Amygdala (tissue), 56 donors: ENCODE measurements around the gene HACE1.

Experiments
- DNase-seq, 56 donors: peaks; one replicate each; lab custom pipeline; 2025; lab: John Stamatoyannopoulos, UW

Gene HACE1

DNA sequence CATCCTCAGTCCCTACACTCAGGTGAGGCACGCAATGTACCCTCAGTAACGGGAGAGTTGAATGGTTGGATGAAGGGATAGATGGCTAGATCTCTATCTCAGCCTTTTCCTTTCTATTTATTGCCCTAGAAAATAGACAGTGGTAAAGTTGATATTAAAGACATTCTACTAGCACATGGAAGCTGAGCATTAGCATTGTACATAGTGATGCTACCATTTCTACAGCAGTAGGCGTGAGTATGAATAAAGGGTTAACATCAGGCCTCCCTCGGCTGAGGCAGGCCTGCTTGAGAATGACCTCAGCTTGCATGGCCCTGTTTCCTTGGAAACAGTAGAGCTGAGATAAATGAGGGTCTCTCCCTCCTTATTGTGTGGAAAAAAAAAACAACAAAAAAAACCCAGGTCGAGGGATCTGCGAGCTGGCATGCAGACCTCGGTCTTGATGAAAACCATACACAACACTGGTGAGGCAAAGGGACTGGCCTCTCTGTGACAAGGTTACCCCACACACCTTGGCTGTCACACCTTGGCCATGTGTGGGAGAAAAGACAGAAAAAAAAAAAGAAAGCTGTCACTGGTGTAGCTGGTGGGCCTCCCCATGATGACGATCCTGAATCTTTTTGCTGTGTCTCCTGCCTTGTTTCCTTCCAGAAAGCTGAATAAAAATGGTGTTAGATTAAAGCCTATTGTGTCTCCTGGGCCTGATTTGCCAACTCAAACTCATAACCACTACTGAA lies 160.0 kb downstream of the HACE1 start:
- no peak for DNase-seq

- DNase-seq: no peak
Observed at GRCh38 chr6:104698979-104699378, 160.7 kb downstream of the HACE1 start.

DNA sequence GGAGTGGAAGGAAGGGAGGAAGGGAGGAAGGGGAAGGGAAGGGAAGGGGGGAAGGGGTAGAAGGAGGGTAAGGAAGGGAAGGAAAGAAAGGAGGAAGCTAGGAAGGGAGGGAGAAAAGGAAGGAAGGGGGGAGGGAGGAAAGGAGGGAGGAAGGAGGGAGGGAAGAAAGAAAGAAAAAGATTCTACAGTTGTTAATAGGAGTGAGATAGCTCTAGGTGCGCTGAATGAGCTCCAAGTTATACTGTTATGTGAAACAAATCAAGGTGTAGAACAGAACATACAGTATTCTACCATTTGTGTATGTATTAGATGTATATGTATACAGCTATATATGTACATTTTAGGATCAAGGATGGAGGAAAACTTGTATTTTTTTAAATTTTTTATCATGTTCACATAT lies 167.7 kb downstream of the HACE1 start:
- DNase-seq: no peak

DNA sequence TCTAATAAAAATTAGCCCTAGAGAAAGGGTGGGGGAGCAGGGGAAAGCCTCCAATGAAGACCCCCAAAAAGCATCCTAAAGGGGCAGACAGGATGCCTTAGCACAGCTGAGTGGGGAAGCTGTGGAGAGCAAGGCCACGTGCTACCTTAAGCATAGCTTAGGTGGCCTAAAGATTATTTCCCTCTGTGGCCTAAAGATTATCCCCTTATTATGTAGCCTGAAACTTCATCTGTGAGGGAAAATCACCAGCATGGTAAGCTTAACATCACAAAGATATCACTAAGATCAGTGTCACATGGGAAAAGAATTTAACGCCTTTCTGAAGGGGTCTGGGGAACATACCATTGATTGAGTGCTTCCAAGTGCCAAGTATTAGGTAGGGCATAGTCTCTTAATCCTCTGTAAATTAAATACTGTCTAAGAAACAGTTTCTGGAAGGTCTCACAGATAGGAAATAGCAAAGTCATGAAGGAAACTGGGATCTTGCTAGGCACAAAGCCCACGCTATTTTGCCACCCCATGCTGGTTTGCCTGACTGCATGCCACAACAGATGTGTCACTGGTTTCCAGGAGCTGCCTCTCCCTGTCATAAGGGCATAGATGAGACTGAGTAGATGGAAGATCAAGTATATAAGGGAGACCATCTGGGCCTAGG lies 170.0 kb downstream of the HACE1 start:
- DNase-seq: no peak

GRCh38 chr6:104688283-104688969 lies 171.3 kb downstream of the HACE1 start:
- DNase-seq: no peak

DNA sequence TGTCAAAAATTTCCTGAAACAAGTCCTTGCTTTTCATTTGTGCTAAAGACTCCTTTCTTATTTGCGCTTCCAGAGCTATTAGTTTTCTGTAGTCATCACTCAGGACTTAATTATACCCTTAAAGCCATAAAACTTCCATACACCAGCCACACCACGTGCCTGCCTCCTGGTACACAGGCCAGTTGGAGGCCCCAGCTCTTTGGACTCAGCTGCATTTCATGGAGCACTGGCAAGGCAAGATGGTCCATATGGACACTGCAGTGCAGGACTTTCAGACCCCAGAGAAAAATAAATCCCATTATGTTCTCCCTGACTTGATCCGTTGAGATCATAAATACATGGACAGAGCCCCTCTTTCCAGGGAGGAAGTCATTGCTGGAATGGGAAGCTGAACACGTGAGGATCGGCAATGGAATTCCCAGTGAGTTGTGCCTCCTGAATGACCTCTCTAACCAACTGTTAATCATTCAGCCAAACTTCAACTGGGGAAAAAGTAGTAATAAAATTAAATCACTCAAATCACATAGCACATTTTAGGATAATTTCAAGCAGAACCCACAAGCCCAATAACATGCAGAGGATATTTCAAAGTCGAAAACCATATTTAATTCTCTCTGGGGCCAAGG lies 173.1 kb downstream of the HACE1 start:
- DNase-seq: no peak

- no peak for DNase-seq
Observed at GRCh38 chr6:104685871-104686549, 173.7 kb downstream of the HACE1 start.

DNA sequence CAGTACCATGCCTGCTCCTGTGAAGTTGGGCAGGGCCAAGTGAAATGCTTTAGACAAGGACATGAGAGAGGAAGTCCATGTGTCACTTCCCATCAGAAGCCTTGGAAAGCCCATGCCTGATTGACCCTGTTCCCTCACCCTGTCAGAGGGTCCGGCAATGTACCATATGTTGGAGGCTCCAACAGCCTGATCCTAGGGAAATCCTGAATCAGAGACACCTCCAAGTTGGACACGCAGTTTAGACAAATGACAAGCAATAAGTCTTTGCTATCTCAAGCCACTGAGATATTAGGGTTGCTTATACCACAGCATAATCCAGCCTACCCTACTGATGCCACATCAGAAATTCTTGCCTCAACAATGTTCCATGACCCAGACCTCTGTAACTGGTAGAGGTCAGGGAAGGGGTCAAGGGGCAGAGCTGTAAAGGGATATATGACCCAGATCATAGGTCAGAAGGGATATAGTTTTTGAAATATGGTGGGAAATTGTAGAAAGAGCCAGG lies 174.8 kb downstream of the HACE1 start:
- no peak for DNase-seq

- DNase-seq: no peak
Observed at GRCh38 chr6:104683809-104684208, 175.9 kb downstream of the HACE1 start.

- DNase-seq: peak in 12 of 56 donors; percentile 2 to 59 (median 14)
Observed at GRCh38 chr6:104682722-104683643, 176.7 kb downstream of the HACE1 start.

DNA sequence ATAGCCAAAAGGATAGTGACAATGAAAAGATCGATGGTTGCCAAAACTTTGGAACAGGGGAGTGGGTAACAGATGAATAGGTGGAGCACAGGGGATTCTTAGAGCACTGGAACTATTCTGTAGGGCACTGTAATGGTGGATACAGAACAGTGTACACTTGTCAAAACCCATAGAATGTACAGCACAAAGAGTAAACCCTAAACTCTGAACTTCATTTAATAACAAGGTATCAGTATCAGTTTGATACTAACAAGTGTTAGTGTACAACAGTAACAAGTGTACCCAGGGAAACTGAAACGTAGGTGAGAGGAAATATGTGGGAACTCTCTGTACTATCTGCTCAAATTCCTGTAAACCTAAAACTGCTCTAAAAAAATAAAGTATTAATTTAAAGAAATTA lies 179.2 kb downstream of the HACE1 start:
- DNase-seq: no peak

DNA sequence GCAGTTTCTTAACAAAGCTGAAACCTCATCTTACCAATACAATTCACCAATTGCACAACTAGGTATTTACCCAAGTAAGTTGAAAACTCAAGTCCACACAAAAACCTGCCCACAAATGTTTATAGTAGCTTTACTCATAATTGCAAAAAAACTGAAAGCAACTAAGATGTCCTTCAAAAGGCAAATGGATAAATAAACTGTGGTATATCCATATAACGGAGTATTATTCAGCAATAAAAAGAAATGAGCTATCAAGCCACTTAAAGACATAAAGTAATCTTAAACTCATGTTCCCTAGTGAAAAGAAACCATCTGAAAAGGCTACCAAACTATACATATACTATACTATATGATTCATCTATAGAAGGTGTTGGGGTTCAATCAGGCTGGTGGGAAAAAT lies 179.7 kb downstream of the HACE1 start:
- DNase-seq: no peak
